Umbilical cord (tissue), 2 donors: ENCODE data around the gene CSK. TPM values are rescaled to one million over a fixed set of nuclear protein-coding genes. Genes with fewer than 3 reads are reported as not detected.
"Not testable (repeated sequence)": the region's sequence is repeated elsewhere in the genome, so short reads cannot be mapped to it uniquely, and the experiment has no call there.

ENCODE experiments used
- DNase-seq: peaks from one replicate; pipeline ENCODE4 v3.0.0-alpha.2; 2015; ENCODE audit warnings: low spot score
- total RNA-seq: library from RNA; depleted of rRNA; stranded (reverse); fragments of >200 nt; gene quantifications from one replicate; pipeline ENCODE4 v1.2.3, GENCODE V29; 2014; ENCODE audit warnings: low replicate concordance; ENCODE audit not compliant: insufficient read depth

Gene CSK
- total RNA-seq, 1 donor from 2014 or later: 10.1 TPM

- DNase-seq: no peak
These were observed 11.5 kb upstream of the CSK start for GRCh38 chr15:74770211-74770903.

- DNase-seq: no peak
These were observed 8.6 kb upstream of the CSK start for GRCh38 chr15:74773329-74773728.

- DNase-seq: no peak
These were observed 8.1 kb upstream of the CSK start for GRCh38 chr15:74773731-74774252.

GRCh38 chr15:74775132-74775562 lies 6.7 kb upstream of the CSK start:
- DNase-seq: no peak

- DNase-seq: no peak
These were observed 6.0 kb upstream of the CSK start for GRCh38 chr15:74775894-74776293.

DNA sequence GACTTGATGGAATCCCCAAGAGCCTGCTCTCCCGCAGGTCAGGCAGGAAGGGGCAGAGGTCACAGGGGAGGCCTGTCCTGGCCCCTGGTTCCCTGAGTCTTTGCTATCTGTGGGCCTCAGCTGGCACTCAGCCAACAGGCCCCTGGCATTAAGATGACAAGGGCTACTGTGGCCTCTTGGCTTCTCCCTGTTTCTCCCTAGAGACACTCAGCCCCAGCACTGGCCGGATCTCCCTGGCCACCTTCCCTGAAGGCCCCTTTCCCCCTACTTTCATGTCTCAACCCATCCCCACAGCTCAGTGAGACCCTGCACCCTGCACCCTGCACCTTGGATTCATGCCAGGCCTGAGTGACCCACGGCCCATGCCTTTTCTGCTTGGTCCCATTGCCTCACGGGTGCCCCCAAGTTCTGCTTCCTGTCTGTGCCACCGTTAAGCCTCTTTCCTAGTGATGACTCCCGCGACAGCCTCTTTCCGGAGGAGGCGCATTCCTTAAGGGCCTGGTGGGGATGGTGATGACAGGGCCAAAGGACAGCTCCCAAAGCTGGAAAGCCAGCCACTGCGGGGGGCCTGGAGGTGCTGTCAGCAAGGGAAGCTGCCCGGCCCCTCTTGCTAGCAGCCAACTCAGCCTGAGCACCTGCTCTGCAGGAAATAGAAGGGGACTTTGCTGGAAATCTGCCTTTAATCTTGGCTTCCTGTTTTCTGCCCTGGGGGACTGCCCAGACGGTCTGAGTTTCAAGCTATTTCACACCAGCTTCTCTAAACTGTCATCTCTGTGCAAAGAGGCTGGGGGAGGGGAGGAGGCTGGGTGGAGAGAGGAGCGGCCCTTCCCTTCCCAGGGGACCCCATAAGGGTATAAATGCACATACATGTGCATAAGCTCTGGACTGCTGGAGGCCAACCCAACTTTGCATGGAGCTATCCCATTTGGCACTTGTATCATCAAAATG lies 4.8 kb upstream of the CSK start:
- no peak for DNase-seq

DNA sequence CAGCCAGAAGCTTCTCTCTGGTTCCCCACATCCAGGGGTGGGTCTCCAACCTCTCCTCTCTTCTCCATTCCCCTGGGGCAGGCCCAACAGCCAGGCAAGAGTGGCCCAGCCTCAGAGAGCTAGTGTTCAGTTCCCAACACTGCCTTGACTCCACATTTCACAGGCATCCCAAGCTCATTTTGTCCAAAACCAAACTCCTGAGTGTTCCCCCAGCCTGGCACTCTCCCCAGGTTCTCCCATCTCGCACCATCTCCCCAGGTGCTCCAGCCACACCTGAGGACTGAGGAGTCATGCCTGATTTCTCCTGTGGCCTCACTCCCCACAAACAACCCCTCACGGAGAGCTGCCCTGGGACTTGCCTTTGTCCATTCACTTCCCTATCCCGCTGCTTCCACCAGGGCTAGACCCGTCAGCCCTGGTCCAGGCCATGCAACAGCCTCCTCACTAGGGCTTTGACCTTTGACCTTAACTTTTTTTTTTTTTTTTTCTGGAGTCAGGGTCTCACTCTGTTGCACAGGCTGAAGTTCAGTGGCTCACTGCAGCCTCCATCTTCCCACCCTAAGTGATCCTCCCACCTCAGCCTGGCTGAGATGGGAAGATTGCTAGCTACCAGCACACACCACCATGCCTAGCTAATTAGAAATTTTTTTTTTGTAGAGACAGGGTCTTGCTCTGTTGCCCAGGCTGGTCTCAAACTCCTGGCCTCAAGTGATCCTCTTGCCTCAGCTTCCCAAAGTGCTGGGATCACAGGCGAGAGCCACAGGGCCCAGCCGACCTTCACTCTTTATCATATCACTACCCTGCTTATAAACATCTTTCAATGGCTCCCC lies 3.9 kb upstream of the CSK start:
- DNase-seq: no peak

- DNase-seq: no peak
These were observed 3.3 kb upstream of the CSK start for GRCh38 chr15:74778599-74778970.

GRCh38 chr15:74779162-74779648 lies 2.7 kb upstream of the CSK start:
- DNase-seq: no peak

DNA sequence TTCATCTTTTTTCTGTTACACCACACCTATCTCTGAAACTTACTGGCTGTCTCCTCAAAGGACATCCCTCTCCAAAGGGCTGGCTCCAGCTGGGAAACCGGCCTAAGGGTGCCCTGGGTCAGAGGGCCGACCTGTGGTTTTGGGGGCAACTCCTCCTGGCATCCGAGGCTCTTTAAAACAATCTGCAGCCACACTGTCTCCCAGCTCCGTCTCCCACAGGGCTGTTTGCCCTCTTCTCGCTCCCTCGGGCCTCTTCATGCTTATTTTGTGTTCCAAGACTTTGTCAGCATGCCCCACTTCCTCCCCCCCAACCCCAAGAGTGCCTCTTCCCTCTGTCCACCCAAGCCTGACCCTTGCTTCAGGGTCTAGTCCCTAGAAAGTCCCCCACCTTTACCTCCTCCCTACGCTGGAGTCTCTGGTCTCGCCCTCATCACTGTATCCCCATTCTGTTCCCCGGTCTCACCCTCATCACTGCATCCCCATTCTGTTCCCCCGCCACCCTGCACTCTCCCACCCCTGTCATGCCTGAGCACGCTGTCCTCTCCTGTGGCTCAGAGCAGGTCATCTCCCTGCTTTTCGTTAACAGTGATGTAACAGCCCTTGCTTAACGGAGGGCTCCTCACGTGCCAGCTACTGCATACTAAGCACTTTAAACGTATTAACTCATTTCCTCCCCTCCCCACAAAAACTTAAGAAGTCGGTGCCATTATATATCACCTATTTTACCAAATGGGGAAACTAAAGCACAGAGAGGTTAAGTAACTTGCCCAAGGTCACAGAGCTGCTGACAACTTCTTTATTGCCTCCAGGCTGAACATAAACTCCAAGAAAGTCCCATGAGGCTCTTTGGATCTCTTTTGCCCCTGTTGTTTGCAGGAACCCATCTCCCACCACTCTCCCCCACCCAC lies 1.1 kb upstream of the CSK start:
- DNase-seq: no peak

DNA sequence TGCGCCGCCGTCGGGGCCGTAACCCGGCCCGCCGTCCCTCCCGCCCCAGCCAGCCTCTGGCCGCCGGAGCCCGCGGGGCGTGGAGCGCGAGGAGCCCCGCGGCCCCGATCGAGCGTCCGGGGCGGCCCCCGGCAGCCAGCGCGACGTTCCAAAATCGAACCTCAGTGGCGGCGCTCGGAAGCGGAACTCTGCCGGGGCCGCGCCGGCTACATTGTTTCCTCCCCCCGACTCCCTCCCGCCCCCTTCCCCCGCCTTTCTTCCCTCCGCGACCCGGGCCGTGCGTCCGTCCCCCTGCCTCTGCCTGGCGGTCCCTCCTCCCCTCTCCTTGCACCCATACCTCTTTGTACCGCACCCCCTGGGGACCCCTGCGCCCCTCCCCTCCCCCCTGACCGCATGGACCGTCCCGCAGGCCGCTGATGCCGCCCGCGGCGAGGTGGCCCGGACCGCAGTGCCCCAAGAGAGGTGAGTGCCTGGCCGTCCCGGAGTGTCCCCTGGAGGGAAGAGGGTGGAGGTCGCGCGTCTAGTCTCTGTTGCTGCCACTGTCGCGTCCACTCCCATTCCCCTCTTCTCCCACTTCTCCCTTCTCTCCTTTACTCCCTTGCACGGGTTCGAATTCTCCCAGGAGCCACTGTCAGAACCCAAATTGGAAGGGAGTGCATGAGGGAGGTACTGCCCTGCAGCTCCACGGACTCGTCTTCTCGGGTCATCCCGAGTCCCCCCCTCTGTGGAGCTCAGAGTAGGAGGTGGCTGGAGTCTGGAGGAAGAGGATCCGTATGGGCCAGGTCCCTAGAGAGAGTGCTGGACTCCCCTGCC lies 585 bp downstream of the CSK start:
- DNase-seq: no peak

DNA sequence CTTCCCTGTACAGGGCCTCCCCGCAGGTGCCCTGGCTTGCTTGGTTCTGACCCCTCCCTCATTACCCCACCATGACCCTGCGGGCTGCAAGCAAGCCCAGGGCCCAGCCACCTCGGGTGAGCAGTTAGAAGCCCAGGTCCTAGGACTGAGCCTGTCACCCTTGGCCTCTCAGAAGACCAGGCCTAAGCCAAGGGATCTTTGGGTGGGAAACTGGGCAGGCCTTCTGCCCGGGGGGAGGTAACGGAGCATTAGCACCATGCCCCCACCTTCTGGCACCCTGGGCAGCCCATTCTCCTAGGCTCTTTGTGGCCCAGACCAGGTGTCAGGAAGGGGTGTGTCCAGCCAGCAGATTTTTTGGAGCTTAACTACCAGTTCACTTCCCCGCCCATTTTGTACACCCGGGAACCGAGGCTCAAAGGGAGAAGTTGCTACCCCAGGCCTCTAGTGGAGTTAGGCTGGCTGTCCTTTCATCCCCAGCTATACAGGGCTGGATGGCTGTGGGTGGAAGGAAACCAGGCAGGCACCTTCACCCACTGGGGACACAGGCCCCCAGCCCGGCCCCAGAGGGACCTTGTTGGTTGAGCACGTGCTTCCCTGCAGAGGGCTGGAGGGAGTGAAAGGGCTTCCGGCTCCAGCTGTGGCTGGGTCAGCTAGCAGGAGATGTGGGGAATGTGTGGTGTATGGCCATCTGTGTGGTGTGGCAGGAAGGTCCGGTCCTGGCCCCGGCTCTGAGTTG lies 1.4 kb downstream of the CSK start:
- no peak for DNase-seq

DNA sequence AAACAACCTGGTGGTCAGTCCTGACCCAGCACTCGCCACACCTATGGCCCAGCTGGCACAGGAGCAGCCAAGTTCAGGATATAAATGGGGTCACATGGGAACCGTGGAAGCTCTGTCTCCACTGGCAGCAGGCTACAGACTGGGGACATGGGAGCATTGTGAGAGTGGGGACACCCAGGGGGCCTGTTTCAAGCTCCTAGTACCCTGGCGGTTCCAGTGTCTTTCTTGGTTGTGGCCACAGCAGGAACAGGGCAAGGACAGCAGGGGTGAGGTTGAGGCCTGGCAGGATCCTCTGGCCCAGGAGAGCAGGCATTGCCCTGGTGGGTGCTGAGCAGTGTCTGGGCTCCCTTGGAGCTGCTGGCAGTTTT lies 1.9 kb downstream of the CSK start:
- no peak for DNase-seq

DNA sequence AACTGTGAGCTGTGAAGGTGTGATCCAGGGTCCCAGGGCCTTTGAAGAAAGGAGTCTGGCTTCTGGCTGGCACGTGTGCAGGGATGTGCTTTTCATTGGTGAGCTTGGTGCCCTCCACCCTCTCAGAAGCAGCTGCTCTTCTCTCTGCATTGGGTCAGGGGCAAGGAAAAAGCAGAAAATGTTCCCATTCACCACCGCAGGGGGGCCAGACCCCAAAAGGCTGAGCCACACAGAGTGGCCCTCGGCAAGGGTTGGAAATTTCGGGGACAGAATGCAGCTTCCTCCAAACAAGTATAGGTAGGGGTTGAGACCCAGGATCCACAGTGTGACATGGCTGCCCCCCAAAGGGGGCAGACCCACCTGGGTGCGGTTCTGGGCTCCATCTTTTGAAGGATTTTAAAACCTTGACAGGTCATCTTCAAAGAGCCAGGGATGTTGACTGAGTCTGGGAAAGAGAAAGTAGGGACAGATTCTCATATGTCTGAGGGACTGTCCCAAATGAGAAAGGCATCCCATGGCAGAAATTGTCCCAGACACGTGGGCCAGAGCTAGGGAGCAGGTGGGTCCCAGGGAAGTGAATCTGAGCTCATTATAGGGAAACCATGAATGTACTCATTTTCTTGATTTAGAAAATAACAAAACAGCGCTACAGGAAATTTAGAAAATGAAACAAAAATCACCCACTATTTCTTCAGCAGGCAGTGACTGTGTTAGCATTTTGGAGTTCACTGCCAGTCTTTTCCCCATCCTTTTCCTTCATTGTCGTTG lies 2.7 kb downstream of the CSK start:
- no peak for DNase-seq

DNA sequence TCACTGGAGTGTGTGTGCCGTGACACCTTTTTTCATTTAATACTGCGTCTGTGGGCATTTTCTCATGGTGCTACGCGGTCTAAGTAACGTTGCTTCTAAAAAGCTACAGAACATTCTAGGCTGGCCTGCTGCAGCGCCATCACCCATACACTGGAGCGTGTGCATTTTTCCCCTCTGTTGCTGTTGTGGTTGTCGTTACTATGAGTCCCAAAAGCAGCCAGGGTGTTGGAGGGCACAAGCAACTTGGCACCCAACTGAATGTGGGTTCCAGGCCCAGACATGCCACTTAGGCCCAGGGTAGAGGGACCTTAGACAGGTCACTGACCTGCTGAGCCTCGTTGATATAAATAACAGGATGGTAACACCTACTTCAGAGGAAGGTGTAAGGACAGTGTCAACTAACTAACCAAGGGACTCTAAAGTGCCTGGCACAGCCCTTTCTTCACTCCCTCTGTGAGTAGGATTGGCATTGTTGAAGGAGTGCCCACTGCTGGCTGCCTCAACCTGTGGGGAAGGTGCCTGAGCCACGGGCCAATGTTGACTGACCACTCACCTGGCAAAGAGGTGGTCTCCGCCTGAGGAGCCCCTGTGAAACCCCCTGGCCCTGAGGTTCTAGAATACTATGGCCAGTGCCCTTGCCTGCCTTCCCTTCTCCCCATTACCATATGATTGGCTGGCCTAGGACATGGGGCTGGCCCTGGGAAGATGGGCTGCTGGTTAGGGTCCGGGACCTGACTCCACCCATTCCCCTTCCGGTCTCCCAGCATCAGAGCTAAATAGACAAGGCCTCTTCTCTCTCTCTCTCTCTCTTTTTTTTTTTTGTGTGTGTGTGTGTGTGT lies 3.5 kb downstream of the CSK start:
- no peak for DNase-seq

DNA sequence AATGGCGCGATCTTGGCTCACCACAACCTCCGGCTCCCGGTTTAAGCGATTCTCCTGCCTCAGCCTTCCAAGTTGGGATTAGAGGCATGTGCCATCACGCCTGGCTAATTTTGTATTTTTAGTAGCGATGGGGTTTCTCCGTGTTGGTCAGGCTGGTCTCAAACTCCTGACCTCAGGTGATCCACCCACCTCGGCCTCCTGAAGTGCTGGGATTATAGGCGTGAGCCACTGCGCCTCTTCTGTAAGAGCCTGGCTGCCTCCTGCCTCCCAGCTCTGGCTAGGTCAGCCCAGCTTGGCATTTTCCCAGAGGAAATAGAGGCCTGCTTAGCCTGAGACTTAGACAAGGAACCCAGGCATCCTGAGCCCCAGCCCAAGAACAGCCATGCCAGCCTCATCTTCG lies 4.2 kb downstream of the CSK start:
- not testable (repeated sequence) for DNase-seq

- DNase-seq: no peak
These were observed 4.8 kb downstream of the CSK start for GRCh38 chr15:74786551-74787165.
